SIG-M5 (cell line): ENCODE results near the gene NPAS4.
A peak's percentile ranks its signal among the peaks of the same experiment; 100 is the strongest.
"Not testable (repeated sequence)": the region's sequence is repeated elsewhere in the genome, so short reads cannot be mapped to it uniquely, and the experiment has no call there.

Source experiments
- DNase-seq: peaks from one replicate; lab custom pipeline; 2025; lab: John Stamatoyannopoulos, UW

Gene NPAS4

DNA sequence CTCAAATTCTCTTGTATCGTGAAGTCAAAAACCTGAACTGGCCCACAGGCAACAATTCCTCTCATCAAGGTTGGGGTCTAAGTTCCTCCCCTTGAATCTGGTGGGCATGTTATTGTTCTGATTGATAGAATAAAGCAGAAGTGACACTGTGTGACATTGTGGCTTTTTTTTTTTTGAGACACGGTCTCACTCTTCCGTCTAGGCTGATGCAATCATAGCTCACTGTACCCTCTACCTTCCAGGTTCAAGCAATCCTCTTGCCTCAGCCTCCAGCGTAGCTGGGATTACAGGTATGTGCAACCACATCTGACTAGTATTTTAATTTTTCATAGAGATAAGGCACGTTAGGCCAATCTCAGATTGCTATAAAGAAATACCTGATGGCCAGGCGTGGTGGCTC is 37.0 kb downstream of the NPAS4 start:
- DNase-seq = no peak

DNA sequence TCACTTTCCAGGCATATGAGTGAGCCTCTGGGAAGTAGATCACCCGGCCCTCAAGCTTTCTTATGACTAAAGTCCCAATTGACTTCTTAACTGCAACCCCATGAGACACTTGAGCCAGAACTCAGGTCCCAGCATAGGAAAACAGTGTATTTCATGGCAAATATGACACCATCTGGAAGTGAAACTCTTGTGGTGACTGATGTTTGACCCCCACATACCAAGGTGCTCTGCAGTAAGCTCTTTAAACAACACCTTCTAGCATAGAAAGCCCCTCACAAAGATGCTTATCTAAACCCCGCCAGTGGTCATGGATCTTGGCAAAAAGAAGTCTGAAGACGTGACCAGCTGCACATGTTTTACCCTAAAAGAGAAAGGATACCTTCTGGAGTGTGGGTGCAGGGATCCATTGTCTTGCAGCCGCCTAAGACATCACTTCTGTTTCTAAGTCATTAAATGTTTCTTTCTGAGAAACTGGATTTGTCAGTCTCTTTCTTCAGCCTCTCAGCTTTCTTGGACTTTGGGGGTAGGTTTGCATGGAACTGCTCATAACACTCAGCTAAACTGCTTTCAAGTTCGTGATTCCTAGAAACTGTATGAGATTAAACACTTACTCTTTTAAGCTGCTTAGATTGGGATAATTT is 38.4 kb downstream of the NPAS4 start:
- DNase-seq = peak; percentile 12

DNA sequence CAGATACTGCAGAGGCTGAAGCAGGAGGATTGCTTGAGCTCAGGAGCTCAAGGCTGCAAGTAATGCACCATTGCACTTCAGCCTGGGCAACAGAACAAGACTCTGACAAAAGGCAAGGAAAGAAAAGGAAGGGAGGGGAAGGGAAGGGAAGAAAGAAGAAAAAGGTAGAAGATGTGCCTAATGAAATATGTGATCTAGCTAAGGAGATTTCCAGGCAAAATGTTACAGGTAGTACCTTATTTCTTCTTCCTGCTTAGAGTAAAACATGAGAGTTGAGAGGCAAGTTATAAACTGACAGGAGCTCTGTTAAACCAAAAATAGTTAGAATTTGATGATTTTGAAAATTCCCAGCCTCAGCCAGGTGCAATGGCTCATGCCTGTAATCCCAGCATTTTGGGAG is 41.2 kb downstream of the NPAS4 start:
- DNase-seq = no peak

DNA sequence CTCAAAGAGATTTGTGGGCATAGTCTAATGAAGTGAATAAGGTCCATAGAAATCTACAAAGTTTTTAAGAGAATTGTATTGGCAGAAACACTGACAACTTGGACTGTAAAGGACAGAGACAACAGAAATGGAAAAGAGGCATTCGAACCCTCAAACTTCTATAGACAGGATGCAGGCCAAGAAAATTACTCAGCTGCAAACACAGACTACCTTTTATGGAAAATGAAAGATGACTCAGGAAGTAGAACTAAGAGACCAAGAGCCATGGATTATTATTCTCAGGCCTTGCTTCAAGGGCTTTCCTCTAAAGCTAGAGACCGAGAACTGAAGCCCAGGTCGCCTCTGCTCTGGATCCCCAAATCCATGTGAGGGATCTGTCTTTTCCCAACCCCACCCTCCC is 42.1 kb downstream of the NPAS4 start:
- DNase-seq = no peak

DNA sequence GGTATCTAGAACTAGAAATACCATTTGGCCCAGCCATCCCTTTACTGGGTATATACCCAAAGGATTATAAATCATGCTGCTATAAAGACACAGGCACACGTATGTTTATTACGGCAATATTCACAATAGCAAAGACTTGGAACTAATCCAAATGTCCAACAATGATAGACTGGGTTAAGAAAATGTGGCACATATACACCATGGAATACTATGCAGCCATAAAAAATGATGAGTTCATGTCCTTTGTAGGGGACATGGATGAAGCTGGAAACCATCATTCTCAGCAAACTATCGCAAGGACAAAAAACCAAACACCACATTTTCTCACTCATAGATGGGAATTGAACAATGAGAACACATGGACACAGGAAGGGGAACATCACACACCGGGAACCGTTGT is 43.3 kb downstream of the NPAS4 start:
- not testable (repeated sequence) for DNase-seq

DNA sequence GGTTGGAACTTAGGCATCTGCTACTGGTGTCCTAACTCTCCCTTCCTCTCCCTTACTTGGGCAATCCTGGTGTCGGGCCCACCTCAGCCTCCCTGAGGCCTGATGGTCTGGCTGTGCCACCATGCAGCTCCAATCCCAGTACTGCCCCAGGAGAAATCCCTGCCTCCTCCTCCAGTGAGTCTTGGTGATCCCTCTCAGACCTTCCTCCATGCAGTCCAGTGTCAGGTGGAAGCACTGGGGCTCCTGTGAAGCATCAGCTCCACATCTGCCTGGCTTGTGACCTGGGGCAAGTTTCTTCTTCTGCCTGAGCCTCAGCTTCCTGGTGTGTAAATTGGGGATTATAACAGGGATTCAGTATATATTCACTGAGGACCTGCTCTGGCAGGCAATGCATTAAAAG is 44.1 kb downstream of the NPAS4 start:
- DNase-seq = no peak

DNA sequence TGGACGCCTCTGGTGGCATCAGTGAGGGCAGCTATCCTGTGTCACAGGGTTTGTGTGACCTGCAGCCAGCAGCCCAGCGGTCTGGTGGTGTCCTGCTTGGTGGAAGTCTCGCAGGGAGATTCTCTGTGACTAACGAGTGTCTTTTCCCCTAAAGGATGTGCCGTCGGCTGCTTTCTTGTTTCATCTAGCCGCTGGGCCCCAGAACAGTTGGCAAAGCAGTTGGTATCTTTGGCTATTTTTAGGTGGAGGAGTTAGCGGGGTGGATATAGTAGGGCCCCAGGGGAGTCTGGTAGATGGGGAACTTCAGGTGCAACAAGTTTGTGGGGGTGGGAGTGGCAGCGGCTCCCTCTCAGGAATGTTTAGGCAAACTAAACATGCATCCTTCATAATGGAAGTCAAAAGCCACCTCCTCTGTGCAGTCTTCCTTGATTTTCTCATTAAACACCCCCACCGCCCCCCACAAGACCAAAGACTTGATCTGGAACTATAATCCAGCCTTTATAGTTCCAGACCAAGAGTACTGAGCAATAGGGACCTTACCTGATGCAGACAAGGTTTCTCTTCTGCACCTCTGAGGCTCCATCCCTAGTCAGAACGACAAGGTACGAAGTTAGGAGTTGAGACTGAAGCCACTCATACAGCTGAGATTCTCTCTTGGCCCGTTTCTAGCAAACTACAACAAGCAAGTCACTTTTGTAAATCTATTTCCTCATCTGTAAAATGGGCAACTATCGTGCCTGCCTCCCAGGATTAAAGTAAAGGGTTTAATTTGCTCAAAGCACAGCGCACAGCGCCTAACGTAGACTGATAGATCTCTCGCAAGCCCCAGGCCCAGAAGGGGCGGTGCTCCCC is 44.8 kb downstream of the NPAS4 start:
- no peak for DNase-seq

DNA sequence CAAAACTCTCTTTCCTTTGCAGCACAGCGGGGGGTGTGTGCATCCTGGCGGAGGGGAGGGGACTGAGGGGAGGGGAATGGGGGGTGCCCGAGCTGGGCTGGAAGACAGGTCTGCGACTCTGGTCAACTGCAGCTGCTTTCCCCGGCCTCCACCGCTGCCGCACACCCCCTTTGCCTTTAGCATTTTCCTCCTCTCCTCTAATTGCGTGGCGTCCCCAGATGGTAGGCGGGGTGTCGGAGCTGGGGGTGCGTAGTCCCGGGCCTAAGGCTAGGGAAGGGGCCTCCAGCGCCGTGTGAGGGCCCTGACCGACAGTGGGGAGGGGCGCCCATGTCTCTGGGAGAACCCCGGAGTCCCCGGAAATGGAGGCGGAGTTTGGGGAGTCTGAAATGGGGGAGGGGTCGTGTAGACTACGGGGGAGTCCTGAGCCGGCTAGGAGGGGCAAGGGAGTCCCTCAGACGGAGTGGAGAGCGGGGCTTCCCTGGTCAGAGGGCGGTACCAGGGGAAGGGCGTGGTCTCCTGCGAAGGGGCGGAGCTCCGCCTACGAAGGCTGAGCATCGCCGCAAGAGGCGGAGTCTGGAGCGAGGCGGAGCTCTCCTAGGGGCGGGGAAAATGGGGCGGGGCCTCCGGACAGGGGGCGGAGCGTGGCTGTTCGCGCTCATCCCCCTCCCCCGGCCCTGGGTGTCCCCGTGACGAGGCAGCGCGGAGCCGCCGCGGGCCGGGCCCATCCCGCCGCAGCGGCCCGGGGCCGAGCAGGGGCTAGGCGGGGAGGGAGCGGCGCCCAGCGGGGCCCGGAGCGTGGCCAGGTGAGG is 45.6 kb downstream of the NPAS4 start, which contains the start of gene PELI3:
PELI3 (plus strand) TSS at position 681 of the 809 bp plus-strand sequence. CDS start 1,224 bp downstream, outside the sequence.
- no peak for DNase-seq

DNA sequence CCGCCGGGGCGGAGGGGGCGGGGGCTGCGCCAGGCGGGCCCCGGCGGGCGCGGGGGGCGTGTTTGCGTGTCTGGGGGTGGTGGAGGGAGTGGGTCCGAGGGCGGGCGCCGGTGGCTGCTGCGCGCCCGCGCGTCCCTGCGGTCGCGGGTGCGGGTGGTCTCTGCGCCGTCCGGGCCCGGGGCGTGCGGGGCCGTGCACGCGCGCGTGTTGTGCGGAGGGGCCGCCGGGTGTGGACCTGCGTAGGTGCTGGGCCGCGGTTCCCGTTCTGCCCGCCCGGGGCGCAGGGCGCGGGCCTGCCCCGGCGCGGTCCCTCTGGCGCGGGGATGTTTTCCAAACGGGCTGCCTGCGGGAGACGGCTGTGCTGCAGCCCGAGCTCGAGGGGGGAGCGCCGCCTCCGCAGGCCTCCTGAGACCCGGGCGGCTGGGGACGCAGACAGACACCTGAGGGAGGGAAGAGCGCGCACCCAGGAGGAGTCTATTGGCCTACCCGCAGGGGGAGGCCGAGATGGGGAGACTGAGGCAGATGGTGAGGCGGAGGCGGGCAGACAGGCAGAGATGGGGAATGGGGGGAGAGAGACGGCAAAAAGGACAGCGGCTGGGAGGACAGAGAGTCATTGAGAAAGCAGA is 46.3 kb downstream of the NPAS4 start:
- DNase-seq = no peak

DNA sequence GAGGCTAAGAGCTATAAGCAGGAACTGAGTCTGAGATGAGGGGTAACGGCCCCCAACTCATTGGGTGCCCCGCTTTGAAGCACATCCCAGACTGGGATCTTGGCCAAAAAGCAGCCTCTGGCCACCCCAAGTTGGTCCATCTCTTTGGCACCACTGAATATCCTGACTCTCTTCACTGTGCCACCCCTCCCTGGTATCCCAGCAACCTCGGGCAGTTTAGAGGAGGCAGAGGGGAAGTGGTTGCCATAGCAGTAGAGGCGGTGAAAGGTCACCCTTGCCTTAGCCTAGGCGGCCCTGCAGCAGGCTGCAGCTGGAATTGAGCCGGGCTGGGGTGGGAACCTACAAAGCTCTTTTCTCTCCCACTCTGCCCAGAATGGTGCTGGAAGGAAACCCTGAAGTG is 46.9 kb downstream of the NPAS4 start:
- no peak for DNase-seq

DNA sequence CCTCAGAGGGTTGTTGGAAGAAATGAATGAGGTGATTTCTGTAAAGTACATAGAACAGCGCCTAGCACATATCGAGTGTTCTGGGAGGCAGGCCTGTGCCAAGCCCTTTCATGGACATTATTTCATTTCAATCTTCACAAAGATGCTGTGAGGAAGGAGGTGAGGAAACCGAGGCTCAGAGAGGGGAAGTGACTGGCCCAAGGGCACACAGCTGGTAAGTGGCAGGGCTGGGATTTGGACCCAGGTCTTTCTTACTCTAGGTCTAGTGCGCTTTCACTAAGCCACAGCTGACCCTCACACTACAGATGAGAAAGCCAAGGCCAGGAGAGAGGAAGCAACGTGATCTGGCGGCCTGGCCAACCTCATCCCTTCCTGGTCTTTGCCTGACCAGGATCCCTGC is 47.9 kb downstream of the NPAS4 start:
- no peak for DNase-seq

DNA sequence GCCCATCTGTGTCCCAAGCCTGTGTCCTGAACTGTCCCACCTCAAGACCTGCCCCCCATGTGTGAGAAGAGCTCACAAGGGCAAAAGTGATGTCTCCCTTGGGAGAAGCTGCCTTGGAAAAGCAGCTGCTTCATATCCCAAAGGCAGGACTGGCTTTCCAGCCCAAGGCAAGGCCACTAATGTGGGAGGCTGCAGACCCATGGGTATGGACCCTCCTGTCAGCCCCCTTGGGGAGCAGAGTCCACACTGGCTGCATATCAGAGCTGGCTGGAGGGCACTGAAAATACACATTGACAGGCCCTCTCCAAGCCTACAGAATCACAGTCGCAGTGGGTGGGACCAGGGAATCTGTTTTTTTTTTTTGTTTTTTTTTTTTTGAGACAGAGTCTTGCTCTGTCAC is 48.6 kb downstream of the NPAS4 start:
- no peak for DNase-seq

DNA sequence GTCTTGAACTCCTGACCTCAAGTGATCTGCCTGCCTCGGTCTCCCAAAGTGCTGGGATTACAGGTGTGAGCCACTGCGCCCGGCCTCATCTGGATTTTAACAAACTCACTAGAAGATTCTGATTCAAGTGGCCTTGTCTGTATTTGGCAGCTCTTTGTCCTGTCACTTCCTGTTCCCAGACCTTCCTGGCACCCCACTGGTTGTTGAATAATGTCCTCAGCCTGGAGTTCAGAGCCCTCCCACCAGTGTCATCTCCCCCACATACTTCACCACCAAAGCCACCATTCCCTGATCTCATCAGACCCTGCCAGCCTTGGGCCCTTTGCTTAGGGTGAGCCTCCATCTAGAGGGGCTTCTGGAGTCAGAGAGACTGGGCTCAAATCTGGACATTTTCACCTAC is 49.2 kb downstream of the NPAS4 start:
- no peak for DNase-seq

DNA sequence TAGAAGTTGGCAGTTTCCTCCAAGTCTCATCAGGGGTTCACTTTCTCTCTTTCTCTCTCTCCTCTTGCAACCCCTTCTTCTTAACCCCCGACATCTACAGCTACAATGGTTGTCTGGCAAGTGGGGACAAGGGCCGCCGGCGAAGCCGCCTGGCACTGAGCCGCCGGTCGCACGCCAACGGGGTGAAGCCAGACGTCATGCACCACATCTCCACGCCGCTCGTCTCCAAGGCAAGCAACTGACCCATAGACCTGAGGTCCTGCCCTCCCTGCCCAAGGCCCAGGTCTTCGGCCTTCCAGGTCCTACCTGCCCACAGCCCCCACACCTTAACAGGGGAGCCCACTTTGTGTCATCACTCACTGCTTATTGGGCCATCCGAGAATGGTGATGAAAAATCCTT is 50.3 kb downstream of the NPAS4 start:
- DNase-seq = no peak

DNA sequence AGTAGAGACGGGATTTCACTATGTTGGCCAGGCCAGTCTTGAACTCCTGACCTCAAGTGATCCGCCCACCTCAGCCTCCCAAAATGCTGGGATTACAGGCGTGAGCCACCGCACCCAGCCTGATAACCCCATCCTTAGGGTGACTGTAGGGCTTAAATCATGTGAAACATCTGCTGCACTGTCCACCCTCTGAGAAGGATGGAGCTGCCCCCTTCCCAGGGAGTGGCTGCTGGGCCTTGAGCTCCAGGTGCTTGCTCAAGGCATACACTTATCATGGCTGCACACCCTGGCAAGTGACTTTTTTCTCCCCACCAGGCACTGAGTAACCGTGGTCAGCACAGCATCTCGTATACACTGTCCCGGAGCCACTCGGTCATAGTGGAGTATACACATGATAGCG is 51.2 kb downstream of the NPAS4 start:
- no peak for DNase-seq

DNA sequence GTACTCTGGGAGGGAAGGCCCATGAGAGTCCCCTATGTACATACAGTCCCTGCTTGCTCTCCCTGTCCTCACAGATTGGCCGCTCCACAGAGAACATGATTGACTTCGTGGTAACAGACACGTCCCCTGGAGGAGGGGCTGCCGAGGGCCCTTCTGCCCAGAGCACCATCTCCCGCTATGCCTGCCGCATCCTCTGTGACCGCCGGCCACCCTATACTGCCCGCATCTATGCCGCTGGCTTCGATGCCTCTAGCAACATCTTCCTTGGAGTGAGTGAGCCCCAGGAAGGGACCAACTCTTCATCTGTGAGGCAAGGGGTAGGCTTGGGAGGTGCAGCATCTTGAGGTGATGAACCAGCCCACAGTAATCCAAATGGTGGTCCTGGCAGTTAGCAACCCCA is 52.3 kb downstream of the NPAS4 start:
- DNase-seq = no peak

DNA sequence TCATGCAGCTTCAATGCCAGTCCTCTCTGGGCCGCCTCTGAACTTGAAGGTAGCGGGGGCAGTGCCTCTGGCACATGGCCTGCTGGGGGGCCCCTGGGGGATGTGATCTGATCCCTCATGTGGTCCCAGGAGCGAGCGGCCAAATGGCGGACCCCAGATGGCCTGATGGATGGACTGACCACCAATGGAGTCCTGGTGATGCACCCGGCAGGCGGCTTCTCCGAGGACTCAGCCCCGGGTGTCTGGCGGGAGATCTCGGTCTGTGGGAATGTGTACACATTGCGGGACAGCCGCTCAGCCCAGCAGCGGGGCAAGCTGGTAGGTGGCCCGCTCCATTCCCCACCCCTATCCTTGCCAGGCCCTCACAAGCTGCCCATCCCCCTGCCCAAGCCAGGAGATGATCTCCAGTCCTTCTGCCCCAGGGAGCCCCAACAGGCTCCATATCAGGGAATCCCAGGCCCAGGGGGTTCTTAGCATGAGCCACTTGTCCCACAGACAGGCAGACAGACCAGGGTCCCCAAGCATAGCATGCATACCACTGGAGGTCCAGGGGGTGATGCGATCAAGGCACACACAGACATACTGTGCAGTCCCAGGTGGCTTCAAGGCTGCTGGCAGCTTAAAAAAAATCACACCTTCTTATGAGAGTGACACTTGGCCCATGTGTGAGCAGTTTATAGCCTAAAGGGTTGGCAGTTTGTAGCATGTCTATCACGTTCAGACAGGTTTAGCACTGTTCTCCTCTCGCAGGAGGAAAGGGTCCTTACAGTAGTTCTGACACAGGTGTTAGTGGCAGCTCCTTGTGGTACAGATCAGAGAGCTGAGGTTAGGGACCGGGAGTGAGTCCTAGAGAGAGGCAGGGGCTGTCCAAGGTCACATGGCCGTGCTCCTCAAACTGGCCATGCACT is 53.0 kb downstream of the NPAS4 start:
- no peak for DNase-seq

DNA sequence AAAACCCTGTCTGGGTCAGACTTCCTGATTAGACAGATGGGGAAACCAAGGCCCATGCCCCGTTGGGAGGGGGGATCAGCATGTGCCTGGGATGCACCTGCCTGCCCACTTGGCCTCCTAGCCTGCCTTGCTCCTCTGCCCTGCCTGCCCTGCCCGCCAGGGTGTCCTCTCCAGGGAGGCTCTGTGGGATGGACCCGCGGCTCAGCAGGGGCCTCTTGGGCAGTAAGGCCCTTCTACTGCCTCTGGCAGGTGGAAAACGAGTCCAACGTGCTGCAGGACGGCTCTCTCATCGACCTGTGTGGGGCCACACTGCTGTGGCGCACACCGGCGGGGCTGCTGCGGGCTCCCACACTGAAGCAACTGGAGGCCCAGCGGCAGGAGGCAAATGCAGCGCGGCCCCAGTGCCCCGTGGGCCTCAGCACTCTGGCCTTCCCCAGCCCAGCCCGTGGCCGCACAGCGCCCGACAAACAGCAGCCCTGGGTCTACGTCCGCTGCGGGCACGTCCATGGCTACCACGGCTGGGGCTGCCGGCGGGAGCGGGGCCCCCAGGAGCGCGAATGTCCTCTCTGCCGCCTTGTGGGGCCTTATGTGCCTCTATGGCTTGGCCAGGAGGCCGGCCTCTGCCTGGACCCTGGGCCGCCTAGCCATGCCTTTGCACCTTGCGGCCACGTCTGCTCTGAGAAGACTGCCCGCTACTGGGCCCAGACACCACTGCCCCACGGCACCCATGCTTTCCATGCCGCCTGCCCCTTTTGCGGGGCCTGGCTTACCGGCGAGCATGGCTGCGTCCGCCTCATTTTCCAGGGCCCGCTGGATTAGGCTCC is 54.7 kb downstream of the NPAS4 start:
- no peak for DNase-seq
